HG03139 (cell line): ENCODE data around the gene LIPC.

ENCODE experiments used
- ATAC-seq: cut with Tn5 transposase; IDR thresholded peaks from one replicate; pipeline ENCODE4 v1.9.1; 2021; ENCODE audit not compliant: unreplicated experiment

The LIPC gene

GRCh38 chr15:58549013-58549784 lies 117.4 kb downstream of the LIPC start:
- no peak for ATAC-seq

DNA sequence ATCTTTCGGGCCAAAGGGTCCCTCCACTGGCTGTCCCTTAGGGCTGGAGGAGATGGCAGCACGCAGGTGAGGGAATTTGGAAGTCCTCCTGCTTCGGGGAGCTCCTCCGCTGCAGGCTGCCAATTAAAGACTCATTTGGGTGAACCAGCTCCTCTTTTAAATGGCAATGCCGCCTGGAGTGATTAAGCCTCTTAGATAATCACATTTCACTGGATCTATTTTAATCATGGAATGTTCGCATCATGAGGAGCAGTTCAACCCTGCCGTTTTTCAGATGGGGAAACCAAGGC lies 117.9 kb downstream of the LIPC start:
- no peak for ATAC-seq

GRCh38 chr15:58551084-58551763 lies 119.4 kb downstream of the LIPC start:
- ATAC-seq = no peak

DNA sequence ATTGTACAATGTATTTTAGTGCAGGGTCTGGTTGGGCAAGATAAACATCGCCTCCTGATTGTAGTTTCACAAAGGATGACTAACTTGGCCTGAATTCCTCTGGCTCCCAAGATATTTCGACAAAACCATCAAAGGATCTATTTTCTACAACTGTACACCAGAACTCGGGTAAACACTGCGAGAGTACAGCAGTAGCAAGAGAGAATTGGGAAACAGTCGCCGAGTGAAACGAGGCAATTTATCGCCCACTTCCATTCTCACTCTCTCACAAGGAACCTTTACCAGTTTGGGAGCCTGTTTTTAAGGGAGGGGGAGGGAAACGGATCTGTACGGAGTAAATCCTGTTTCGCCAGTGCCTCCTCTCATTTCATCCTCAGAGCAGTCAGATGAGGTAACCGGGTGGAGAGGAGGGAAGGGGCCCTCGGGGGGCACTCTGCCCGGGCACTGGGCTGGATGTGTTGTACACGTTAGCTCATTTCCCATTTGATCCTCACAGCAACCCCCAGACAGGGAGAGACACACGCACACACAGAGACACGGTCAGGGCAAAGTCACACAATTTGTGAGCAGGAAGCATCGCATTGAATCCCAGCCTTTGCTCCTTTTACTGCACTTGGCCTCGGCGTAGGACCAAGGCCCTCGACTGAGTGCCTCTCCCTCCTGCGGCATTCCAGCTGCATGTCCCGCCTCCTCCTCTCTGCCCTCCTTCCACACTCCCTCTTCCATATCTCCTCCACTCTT lies 120.1 kb downstream of the LIPC start:
- no peak for ATAC-seq

DNA sequence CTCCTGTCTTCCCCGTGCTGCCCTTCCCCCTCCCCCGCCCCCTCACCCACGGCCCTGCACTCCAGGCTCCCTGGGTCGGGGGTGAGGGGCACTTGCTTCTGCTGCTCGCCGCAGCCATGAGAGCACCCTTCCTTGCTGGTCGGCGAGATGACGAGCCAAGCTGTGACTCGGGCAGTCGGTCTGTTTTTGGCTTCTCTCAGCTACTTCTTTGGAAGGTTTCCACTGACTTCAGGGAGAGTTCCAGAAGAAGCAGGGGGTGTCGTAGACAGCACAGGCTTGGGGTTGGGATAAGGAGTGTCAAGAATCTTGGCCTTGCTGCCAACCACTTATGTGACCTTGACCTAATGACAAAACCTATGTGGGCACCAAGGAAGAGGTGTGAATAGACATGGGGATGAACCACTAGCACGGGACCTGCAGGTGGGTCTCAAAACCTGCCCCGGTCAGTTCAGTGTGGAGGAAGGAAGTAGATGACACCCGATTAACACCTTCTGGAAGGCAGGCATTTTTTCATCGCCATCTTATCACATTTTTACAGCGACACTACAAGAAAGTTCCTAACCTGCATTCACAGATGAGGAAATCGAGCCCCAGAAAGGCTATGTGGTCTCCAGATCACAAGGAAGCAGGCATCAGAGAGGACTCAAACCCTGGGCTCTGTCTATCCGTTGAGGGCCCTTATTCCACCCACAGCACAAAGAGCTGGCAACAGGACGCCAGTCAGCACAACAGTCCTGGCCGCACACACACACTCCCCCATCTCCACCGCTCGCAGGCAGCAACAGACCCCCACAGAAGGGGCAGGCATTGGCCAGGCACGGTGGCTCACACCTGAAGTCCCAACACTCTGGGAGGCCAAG lies 120.9 kb downstream of the LIPC start:
- ATAC-seq = no peak

DNA sequence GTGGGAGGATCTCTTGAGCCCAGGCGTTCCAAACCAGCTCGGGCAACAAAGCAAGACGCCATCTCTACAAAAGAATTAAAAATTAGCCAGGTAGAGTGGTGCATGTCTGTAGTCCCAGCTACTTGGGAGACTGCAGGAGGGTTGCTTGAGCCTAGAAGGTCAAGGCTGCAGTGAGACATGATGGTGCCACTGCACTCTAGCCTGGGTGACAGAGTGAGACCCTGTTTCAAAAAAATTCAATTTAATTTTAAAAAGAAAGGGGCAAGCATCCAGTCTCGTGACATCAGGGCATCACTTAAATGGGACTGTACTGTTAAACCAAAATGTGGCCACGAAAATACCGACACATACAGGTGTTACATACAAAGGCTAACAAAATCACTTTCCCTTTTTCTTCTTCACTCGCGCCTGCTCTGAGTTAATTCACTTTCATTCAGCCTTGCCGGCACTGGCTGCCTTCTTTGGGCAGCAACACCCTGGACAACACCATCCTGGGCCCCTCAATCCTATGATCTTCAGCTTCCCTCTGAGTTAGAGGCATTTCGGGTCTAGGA lies 121.7 kb downstream of the LIPC start:
- no peak for ATAC-seq

DNA sequence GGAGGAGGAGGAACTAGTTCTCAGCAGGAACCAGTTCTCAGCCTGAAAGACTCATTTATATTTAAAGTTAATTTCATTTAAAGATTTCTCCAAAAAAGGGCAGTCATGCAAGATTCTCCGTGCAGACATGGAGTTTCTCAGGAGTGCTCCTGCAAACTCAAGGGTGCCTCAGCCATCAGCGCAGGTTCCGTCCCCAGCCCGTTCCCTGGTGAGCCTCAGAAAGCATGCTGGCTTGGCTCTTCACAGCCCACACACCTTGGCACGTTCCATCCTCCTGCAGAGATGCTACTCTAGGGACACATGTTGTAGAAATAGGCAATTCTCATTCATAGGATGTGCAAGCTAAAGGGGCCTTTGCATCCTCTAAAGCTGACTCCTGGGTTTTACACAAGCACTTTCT lies 123.0 kb downstream of the LIPC start:
- ATAC-seq = no peak

GRCh38 chr15:58555162-58556027 lies 123.6 kb downstream of the LIPC start:
- ATAC-seq = no peak

- ATAC-seq = no peak
Measured at GRCh38 chr15:58556028-58556361, 124.2 kb downstream of the LIPC start.

GRCh38 chr15:58556541-58556940 lies 124.8 kb downstream of the LIPC start:
- ATAC-seq = no peak

DNA sequence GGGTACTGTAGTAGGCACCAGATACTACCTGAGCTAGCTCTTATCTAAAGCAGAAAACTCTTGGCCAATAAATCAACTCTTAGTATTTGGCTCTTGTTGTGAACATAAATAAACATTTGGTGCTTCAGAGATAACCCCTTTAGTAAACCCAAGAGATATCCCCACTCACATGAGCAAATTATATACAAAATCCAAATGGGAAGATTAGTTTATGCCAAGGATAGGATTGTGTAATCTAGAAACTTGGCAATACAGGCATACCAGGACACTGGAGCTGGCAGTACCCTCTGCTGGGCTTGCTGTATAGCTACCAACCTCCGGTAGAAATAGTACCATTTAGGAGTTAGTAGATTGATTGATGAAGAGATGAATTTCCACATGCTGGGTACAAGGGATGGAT lies 127.0 kb downstream of the LIPC start:
- ATAC-seq = no peak

DNA sequence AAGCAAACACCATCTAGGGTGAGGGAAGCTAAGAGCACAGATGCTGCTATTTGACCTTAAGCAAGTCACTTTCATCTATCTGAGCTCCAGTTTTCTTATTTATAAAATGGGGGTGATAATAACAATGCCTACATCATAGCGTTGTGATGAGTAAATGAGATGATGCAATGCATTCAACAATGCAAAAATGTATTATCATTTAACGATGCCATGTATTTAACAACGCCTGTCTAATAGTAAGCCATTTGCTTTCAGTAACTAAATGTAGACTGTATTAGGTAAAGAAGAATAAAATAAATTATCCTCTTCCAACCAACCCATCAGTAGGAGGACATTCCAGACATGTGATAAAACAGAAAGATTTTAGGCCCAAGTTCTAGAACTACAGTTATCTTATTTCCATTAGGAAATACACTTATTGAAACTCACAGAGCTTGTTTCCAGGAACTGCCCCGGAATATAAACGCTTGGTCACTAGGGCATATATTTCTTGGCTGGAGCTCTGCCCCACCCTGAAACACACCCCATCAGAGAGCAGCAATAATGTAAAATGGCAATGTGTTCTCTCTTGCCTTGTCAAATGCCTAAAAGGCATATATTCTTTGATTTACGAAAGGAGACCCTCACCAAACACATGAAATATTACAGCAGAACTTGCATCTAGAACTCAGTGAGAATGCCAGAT lies 128.3 kb downstream of the LIPC start:
- no peak for ATAC-seq

DNA sequence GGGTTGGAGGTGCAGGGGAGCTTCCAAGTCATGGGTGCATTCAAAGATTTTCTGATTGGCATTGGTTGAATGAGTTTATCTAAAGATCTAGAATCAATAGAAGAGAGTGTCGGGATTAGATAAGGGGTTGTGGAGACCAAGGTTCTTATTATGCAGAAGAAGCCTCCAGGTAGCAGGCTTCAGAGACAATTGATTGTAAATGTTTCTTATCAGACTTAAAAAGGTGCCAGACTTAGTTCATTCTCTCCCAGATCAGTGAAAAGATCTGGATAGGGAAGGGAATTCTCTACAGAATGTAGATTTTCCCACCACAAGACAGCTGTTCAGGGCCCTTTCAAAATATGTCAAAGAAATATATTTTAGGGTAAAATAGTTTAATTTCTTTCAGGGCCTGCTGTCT lies 129.5 kb downstream of the LIPC start:
- ATAC-seq = no peak

- ATAC-seq = no peak
Measured at GRCh38 chr15:58562135-58562534, 130.3 kb downstream of the LIPC start.

- no peak for ATAC-seq
Measured at GRCh38 chr15:58564981-58565380, 133.2 kb downstream of the LIPC start.

DNA sequence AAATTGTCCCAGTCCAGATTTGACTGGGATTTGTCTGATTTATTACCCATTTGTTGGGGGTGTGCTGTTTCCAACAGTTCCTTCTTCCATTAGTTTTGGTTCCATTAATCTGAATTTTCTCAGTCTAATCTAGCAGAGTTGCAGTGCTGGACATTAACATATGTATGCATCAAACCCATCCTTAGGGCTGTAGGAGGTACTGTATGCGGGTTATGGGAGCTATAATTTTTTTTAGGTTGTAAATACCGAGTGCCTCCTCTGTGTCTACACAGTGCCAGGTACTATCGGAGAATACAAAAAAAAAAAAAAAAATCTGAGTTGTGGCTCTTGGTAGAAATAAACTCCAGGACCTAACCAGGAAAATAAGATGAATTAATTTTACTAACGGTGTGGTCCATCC lies 133.8 kb downstream of the LIPC start:
- no peak for ATAC-seq

GRCh38 chr15:58566029-58566428 lies 134.2 kb downstream of the LIPC start:
- no peak for ATAC-seq

DNA sequence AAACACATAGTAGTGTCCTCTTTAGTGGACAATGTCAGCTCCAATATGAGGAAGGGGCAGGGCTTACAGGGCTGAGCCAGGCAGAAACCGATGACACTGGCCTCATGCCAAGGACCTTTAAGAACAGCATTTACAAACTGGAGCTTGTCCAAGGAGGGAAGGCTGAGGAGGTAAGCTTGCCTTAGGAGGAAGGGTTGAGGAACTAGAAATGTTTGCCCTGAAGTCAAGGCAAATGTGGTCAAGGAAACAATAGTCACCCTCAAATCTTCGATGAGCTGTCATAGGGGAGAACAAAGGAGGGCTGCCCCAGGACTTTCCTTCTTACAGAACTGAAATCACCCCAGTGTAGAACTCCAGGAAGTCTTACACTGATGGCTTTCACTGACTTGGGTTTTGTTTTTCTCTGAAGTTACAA lies 136.4 kb downstream of the LIPC start:
- ATAC-seq = no peak

DNA sequence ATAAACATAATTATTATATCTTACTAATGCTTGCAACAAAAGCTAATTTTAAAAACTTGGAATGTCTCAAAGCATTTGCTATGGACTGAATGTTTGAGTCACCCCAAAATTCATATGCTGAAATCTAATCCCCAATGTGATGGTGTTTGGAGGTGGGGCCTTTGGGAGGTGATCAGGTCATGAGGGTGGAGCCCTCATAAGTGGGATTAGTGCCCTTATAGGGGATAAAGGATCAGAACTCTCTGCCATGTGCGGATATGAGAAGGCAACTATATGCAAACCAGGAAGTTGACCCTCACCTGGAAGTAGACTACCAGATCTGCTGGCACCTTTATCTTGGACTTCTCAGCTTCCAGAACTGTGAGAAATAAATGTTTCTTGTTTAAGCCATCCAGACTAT lies 137.7 kb downstream of the LIPC start:
- no peak for ATAC-seq

DNA sequence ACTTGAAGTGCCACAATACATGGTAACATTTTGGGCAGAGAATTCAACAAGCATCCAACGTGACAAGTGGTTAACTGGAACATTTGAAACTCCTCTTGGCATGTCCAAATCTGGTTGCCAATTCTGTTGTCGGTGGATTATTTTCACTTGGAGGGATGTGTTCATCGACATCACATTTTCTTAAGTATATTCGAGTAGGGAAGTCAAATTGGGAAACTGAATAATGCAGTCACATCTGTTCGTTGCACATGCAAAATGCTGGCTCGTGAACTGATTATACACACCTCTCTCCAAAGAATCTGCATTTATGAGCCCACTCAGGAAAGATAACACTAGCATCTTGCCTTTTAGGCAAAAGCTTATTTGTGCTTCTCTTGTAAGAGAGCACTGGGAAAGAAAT lies 139.7 kb downstream of the LIPC start:
- ATAC-seq = no peak
